Measurements from ENCODE around the gene USP47. TPM values are rescaled to one million over a fixed set of nuclear protein-coding genes. Genes with fewer than 3 reads are reported as not detected.

USP47 gene
- total and polyA plus RNA-seq, 2 of the 8 experiments (the other 6 are each of a cell fraction or from before 2014, with no cell fraction given) = 4.2 to 21.3 TPM

GRCh38 chr11:11982461-11982860 is 140.7 kb downstream of the USP47 start:
- Histone ChIP-seq H3K9ac (replicated peaks in 1 of 4; ENCODE audit: extremely low read depth in 1 of 4, low read depth in 3 of 4, low read length in 3 of 4) (no peak overlapping the region), H3K27ac (ENCODE audit: low read depth, low read length) (no peak overlapping the region)

More at GRCh38 chr11:11982461-11982860, 140.7 kb downstream of the USP47 start:
- H3K4ac ChIP-seq (replicated peaks; ENCODE audit: insufficient read length, low read depth, low read length) = no peak overlapping the region
- ChIA-PET CTCF (ENCODE audit: partially characterized antibody) (interaction anchor here (0.7 to 2.4 kb wide), 4 partner anchors 10 to 65 kb away, joined by 3 to 12 read pairs (median 4); no protein-coding TSS in a partner anchor), POLR2A (ENCODE audit: partially characterized antibody) (interaction anchor here (1.0 kb wide), 1 partner anchor 23 kb away, joined by 3 read pairs; no protein-coding TSS in a partner anchor)
- H3K4me2 ChIP-seq (ENCODE audit: insufficient read depth in 1 of 2, low read depth in 2 of 2, low read length in 2 of 2) = no peak overlapping the region
- no peak overlapping the region for H2BK20ac ChIP-seq (ENCODE audit: low read length)
- DNase-seq (ENCODE audit: low read depth in 1 of 2, low spot score in 2 of 2) (no peak), FAIRE-seq (no peak)
- H4K20me1 ChIP-seq (replicated peaks in 1 of 2; ENCODE audit: control insufficient read depth in 1 of 2, insufficient read depth in 2 of 2, low read length in 2 of 2) = no peaks in the 10 kb centered on the region
- no peak overlapping the region for H4K5ac ChIP-seq (ENCODE audit: insufficient read length, low read depth, low read length)
- no peak overlapping the region for H3K23ac ChIP-seq (ENCODE audit: insufficient read length)
- no peak overlapping the region for H3K56ac ChIP-seq (replicated peaks; ENCODE audit: insufficient read length, low read depth, low read length)
- H3K18ac ChIP-seq (ENCODE audit: extremely low read depth, low read length) = no peak overlapping the region
- H3K14ac ChIP-seq (ENCODE audit: insufficient read length) = no peak overlapping the region
- no peak overlapping the region for H2BK5ac ChIP-seq (ENCODE audit: low read depth, low read length)
- H3K9me3 ChIP-seq (ENCODE audit: insufficient read depth in 2 of 2, low read depth in 1 of 2, low read length in 1 of 2) = no peaks in the 10 kb centered on the region
- peaks cover 0 to 7% (median 1%) of the 10 kb centered on the region in 4 experiments; a peak in 5 of 7 replicates for H3K4me1 ChIP-seq (replicated peaks in 1 of 4; ENCODE audit: control insufficient read depth in 3 of 4, insufficient read depth in 4 of 4, low read length in 3 of 4)
- H3K79me1 ChIP-seq (ENCODE audit: low read depth, low read length) = no peaks in the 10 kb centered on the region
- no peak overlapping the region for H2BK15ac ChIP-seq (ENCODE audit: low read length)
- no peaks in the 10 kb centered on the region for H3K27me3 ChIP-seq (replicated peaks in 1 of 4; ENCODE audit: control insufficient read depth in 3 of 4, extremely low read depth in 1 of 4, insufficient read depth in 3 of 4, low read length in 3 of 4)
- no peaks in the 10 kb centered on the region for H3K36me3 ChIP-seq (ENCODE audit: control insufficient read depth in 2 of 4, insufficient read depth in 4 of 4, low read length in 3 of 4)
- no peak overlapping the region for H4K91ac ChIP-seq (replicated peaks; ENCODE audit: insufficient read length, low read length)
- H2AFZ ChIP-seq (ENCODE audit: low read length) = no peak overlapping the region
- H3K79me2 ChIP-seq (ENCODE audit: control insufficient read depth in 1 of 2, insufficient read depth in 2 of 2, low read length in 2 of 2) = no peaks in the 10 kb centered on the region
- no peak overlapping the region for H3K4me3 ChIP-seq (ENCODE audit: extremely low read depth in 1 of 4, insufficient read depth in 2 of 4, low read depth in 3 of 4, low read length in 4 of 4)
- whole genome bisulfite sequencing, 2 experiments (ENCODE audit: extremely low coverage in 1 of 2, insufficient coverage in 1 of 2, insufficient read length in 1 of 2, insufficient replicate concordance in 2 of 2, low coverage in 1 of 2, low lambda C conversion rate in 2 of 2, missing lambda C conversion rate in 1 of 2) = 88% methylated on average over 10 of the region's 10 CpGs; no CpG with 5 or more reads in 1 of the 2 experiments
- H2BK12ac ChIP-seq (ENCODE audit: low read depth, low read length) = no peak overlapping the region
- H3K23me2 ChIP-seq (ENCODE audit: low read depth, low read length) = no peaks in the 10 kb centered on the region
- TF ChIP-seq CTCF (IDR thresholded peaks at IDR 0.05; ENCODE audit: control extremely low read depth in 1 of 3, insufficient read depth in 1 of 3, low read depth in 1 of 3, low read length in 3 of 3) = no peak
- no peak for TF ChIP-seq RAD21 (IDR thresholded peaks at IDR 0.05 in 1 of 2, conservative IDR thresholded peaks at IDR 0.05 in 1 of 2; ENCODE audit: low read depth in 2 of 2, low read length in 2 of 2)
- TF ChIP-seq BACH1 (IDR thresholded peaks at IDR 0.05; ENCODE audit: low read length) = no peak
- no peak for TF ChIP-seq KDM1A (IDR thresholded peaks at IDR 0.05; ENCODE audit: borderline replicate concordance, low read length)
- TF ChIP-seq SP1 (IDR thresholded peaks at IDR 0.05; ENCODE audit: low read depth, low read length) = no peak
- no peak for TF ChIP-seq EGR1 (IDR thresholded peaks at IDR 0.05; ENCODE audit: borderline replicate concordance, low read depth, low read length)
- TF ChIP-seq HDAC2 (IDR thresholded peaks at IDR 0.05; ENCODE audit: borderline replicate concordance in 1 of 2, low read depth in 2 of 2, low read length in 2 of 2) = no peak
- TF ChIP-seq GTF2F1 (IDR thresholded peaks at IDR 0.05; ENCODE audit: borderline replicate concordance, low read depth, low read length) = no peak
- TF ChIP-seq RXRA (IDR thresholded peaks at IDR 0.05; ENCODE audit: insufficient read depth, low read depth, low read length) = no peak
- no peak overlapping the region for H4K8ac ChIP-seq (ENCODE audit: extremely low read depth, insufficient read depth, low read length)
- H2BK120ac ChIP-seq (replicated peaks; ENCODE audit: low read depth, low read length) = no peak overlapping the region
- no peak overlapping the region for H2AK5ac ChIP-seq (ENCODE audit: low read depth, low read length)
